BE2C (cell line): ENCODE data around the gene EIF4A3.

Experiments used
- DNase-seq: peaks from one replicate; pipeline ENCODE4 v3.0.0-alpha.2; 2020
- H3K27me3 ChIP-seq: fragments of 250-450 bp; sonication (Bioruptor Pico); 2 replicates; pipeline ENCODE4 v1.5.1; 2020; ENCODE audit warnings: mild to moderate bottlenecking
- H3K36me3 ChIP-seq: fragments of 250-450 bp; sonication (Bioruptor Pico); 2 replicates; pipeline ENCODE4 v1.5.1; 2020; ENCODE audit warnings: mild to moderate bottlenecking
- H3K4me1 ChIP-seq: fragments of 250-450 bp; sonication (Bioruptor Pico); 2 replicates; pipeline ENCODE4 v1.5.1; 2020
- H3K4me3 ChIP-seq: 2 replicates; pipeline ENCODE4 v1.5.1; 2011; ENCODE audit warnings: low read depth, low read length
- H3K9me3 ChIP-seq: fragments of 250-450 bp; sonication (Bioruptor Pico); 2 replicates; pipeline ENCODE4 v1.5.1; 2020
- CTCF ChIP-seq: IDR thresholded peaks from 2 replicates; pipeline ENCODE4 v1.5.1; 2012; ENCODE audit warnings: mild to moderate bottlenecking, low read depth, low read length

The EIF4A3 gene

DNA sequence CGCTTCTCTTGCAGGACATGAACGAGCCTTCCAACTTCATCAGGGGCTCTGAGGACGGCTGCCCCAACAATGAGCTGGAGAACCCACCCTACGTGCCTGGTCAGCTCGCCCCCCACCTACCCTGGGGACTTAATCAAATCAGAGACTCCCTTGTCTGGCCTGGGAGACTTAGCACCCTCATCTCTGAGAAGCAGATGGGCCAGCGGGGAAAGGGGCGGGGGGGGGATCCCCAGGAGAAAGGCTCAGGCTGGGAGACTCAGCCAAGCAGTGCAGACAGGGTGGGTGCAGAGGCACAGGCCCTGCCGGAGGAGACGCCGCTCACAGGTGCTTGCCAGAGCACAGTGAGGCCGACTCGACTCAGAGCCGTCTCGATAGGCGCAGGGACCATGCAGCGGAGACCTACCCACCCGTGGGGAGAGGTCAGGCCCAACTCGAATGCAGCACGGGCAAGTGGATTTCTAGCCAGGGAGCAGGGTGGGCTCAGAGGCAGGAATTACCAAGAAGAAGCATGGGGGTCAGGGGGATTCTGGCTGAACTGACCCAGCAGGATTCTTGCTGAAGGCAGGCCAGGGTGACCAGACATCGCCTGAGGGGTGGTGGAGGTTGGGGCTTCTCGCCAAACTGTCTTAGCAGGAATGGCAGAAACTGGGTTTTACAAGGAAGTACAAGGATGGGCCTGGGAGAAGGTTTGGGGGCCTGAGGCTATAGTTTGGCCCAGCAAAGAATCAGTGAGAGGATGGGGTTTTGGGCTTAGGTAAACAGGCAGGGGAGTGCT is 35.8 kb downstream of the EIF4A3 start:
- no peak overlapping the region for H3K4me3 ChIP-seq
- H3K27me3 ChIP-seq, result no peaks in the 10 kb centered on the region
- no peak for DNase-seq
- no peak for TF ChIP-seq CTCF
- no peaks in the 10 kb centered on the region for H3K9me3 ChIP-seq
- no peaks in the 10 kb centered on the region for H3K36me3 ChIP-seq
- H3K4me1 ChIP-seq, result no peaks in the 10 kb centered on the region

GRCh38 chr17:80110447-80110812 is 36.5 kb downstream of the EIF4A3 start:
- TF ChIP-seq CTCF, result no peak
- Histone ChIP-seq H3K4me3 (no peak overlapping the region), H3K9me3 (no peaks in the 10 kb centered on the region), H3K4me1 (peaks cover 4% of the 10 kb centered on the region; the same call in 1 of the 2 replicates), H3K36me3 (no peaks in the 10 kb centered on the region), H3K27me3 (no peaks in the 10 kb centered on the region)
- DNase-seq, result no peak

DNA sequence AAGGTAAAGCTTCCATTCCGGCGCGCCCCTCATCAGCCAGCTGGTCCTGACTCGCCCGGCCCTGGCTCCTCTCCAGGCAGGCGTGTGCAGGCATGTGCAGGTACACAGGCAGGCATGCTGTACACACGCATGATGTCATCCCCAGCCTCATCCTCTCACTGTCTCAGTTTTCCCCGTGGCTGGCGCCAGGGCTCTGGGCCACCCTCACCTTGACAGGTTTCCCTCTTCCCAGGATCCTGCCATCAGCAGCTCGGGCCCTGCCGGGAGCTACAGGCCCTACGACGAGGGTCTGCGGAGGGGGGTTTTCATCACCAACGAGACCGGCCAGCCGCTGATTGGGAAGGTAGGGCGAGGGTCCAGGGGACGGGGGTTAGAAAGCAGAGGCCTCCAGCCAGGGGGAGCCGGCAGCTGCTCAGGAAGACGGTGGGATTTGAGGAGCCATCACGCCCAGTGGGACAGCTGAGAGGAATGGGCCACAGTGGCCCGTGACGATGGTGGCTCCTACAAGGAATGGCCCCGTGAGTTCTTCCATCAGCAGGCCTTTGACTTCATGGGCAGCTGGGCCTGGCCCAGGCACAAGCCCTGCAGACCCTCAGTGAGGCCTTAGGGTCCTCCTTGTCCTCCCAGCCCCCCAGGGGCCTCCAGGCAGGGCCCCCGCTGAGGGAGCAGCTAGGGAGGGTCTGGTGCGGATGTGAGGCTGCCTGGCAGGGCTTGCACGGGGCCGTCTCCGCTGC is 37.0 kb downstream of the EIF4A3 start:
- H3K9me3 ChIP-seq, result no peaks in the 10 kb centered on the region
- no peak overlapping the region for H3K4me3 ChIP-seq
- DNase-seq, result no peak
- TF ChIP-seq CTCF, result no peak
- H3K36me3 ChIP-seq, result no peaks in the 10 kb centered on the region
- peaks cover 5% of the 10 kb centered on the region; the same call in 1 of the 2 replicates for H3K4me1 ChIP-seq
- no peaks in the 10 kb centered on the region for H3K27me3 ChIP-seq

DNA sequence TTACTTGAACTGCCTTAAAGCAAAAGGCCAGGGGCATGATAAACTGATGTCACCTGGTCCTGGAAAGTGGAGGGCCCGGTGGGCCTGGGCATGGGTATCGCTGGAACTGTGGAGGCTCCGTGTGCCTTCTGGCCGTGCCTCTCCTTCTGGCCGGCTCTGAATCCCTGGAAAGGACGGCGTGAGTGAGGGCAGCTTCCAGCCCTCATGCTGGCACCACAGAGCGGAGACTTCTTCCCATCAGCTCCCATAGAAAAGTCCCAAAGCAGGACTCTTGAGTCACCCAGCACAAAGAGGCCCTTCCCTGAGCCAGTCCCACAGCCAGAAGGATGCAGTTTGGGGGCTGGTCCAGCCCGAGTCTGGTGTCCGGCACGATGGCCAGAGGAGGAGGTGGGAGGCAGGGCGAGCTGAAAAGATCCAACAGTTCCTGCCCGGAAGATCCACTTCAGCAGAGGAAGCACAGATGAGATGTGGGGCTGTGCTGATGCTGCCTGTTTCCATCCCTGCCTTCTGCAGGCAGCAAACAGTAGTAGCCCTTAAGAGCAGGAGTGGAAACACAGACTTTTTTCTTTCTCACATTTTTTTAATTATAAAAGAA is 37.8 kb downstream of the EIF4A3 start:
- no peaks in the 10 kb centered on the region for H3K36me3 ChIP-seq
- H3K4me1 ChIP-seq, result peaks cover 5% of the 10 kb centered on the region; the same call in 1 of the 2 replicates
- no peak for DNase-seq
- H3K27me3 ChIP-seq, result no peaks in the 10 kb centered on the region
- H3K4me3 ChIP-seq, result no peak overlapping the region
- H3K9me3 ChIP-seq, result no peaks in the 10 kb centered on the region
- no peak for TF ChIP-seq CTCF

DNA sequence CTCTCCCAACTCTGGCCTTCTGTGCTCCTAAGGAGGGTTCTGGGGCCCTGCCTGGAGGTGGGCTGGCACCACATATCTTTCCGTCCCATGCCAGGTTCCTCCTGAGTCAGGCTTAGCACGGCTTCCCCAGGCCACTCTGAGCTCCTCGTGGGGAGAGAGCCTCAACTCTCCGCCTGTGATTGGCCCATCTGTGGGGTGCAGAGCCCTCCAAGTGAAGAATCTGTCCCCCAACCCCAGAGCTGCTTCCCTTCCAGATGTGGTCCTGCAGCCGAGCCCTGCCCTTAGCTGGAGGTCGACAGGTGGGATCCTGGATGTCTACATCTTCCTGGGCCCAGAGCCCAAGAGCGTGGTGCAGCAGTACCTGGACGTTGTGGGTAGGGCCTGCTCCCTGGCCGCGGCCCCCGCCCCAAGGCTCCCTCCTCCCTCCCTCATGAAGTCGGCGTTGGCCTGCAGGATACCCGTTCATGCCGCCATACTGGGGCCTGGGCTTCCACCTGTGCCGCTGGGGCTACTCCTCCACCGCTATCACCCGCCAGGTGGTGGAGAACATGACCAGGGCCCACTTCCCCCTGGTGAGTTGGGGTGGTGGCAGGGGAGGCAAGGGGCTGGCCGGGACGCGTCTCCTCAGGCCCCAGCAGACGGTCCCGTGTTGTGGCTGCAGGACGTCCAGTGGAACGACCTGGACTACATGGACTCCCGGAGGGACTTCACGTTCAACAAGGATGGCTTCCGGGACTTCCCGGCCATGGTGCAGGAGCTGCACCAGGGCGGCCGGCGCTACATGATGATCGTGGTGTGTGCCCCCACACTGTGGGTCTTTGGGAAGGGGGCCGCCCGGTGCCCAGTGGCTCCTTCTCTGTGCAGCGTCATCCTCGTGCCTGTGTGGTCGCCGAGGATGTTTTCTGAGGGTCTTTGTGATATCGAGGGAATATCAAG is 38.6 kb downstream of the EIF4A3 start:
- H3K27me3 ChIP-seq, result no peaks in the 10 kb centered on the region
- no peak overlapping the region for H3K4me3 ChIP-seq
- H3K9me3 ChIP-seq, result no peaks in the 10 kb centered on the region
- H3K36me3 ChIP-seq, result no peaks in the 10 kb centered on the region
- H3K4me1 ChIP-seq, result peaks cover 5% of the 10 kb centered on the region; the same call in 1 of the 2 replicates
- no peak for DNase-seq
- TF ChIP-seq CTCF, result no peak
